GM04503 (cell line): ENCODE data around the gene TEX54.
"Not testable (repeated sequence)": the region's sequence is repeated elsewhere in the genome, so short reads cannot be mapped to it uniquely, and the experiment has no call there.

Experiments used
- DNase-seq: peaks from one replicate; pipeline ENCODE4 v3.0.0-alpha.2; 2012; ENCODE audit warnings: low read depth

Gene TEX54

GRCh38 chr11:62855571-62856332 lies 23.1 kb upstream of the TEX54 start:
- DNase-seq = peak; percentile 71

DNA sequence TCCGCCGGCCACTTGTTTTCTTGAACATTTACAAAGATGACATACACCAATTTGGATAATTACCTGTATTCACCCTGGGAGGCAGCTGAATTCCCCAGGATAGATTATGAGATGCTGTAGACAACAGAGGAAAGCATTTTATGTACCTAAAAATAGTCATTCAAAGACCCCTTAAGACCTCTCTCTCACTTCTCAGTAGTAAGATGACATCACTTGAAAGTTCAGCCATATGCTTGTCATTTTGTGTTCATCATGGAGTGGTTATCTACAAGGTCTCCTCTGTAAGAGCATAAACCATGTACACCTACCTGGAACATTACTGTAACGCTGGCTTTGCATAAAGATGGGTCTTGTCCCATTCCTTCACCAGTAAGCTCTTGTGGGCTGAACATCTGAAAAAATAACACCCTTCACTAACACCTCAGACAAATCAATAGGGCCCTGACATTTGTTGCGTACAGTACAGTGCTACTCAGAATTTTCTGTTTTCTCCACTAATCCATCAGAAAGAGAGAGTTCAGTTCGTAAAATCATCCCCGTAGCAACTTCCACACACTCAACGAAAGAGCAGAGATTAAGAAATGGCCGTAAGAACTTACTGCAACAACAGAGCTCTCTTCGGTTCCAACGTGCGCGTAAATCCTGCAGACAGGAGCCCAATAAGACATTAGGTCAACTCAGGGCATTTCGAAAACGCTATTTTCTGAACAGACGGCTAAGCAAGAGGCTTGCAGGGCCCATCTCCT lies 22.4 kb upstream of the TEX54 start:
- no peak for DNase-seq

DNA sequence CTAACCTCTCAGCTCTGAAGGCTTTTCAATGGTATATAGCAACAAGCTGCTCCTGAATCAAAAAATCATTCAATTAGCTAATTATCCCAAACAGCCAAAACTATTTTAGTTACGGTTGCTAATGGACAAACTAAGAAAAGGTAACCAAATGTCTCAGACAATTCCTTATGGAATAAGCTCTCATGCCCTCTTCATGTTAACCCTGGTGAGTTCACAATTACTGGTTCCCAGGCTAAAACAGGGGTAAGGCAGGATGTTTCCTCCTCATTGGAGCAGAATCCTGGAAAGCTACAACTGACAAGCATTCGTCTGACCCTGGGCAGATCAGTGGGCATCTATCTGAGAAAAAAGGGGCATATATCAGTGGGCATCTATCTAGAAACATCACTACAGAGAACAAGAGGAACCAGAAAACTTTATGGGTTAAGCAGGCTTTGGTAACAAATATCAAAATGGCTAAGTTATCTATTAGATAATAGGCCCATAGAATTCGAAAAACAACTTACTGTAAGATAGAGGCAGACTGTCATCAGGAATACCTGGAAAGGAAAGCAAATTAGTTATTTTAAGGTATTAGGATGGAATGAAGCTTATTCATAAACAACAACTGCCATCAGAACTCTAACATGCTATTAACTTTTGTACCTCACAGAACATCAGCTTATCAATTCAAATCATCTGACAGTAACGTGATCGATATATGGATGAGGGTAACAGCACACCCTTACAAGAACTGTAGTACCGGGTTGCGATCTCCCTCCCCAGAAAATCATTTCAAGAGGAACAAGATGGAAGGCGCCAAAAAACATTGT lies 21.6 kb upstream of the TEX54 start:
- DNase-seq = no peak

DNA sequence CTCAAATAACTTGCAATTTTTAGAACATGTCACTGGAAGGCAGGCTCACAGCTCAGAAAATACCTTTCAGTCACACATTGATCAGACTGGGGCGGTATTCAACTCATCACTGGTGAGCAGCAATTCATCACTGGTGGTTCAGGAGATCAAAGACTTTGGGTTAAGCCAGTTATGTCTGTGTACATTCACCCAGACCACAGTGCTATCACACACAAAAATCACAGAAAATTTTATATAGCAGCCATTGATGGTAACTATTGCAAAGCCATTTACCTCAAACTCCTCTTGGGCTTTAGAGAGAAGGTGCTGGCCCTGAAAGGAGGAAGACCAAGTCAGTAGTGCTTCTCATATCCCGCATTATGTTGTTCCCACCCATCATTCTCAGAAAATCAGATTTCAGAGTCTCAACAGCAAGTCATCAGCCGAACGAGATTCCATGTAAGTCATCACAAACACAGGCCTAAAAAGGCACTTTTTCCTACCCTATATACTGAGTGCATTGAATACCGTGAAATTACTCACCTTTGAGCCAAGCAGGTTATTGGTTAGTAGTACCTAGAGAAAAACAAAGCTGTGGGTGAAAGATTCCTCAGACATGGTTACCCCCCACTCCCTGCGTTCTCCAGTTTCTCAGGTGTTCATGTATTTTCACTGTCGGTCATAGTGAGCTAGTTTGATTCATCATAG lies 20.8 kb upstream of the TEX54 start:
- no peak for DNase-seq

DNA sequence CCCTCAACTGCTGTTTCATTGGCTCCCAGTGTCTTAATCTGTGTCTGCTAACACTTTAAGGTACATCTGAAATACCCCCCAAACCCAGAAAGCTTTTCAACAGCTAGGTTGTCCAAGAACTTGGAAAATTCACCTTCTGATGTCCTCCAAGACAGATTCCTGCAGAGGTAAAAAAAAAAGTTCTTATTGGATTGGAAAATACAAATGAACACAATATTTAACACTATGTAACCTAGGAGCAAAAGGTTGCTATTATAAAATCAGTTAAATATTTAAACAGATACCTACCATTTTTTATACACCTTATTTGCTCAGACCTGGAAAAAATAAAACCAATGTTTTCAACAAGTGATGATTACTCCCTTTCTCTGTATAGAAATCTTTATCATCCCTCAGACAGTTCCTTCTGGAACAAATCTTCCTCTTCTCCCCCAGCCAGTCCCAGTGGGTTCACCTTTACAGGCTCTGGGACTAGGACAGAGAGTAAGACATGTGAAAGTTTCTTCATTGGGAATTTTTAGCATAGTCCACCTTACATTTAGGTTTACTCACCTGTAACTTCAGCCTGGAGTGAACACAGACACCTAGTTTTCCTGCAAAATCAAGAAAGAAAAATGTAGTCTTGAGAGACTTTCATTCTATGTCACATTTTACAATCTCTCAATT lies 20.0 kb upstream of the TEX54 start:
- DNase-seq = no peak

DNA sequence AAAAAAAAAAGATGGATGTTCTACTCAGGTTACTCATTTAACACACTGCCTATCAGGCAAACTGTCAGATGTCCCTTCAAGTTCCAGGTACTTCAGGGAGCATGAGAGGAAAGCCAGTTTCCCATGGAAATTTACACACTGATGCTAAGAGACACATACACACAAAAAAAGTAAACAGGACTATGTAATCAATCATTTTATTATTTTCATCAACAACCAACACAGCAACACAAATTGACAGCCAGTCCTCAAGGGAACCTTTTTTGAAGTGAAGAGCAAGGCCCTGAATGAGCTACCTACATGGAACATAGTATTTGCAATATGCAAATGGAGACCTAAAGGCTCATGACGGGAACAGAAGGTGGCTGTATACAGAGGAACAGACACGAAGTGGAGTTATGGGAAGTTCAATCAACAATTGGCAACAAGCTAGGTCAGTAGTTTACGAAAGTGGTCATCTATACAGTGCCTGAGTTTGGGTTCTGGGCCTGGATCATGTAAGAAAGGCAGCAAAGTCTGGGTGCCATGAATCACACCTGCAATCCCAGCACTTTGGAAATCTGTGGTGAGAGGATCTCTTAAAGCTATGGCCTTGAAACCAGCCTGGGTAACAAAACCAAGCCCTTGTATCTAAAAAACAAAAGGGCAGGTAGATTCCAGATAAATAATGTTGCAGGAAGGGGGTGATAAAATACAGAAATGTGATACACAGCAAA lies 19.3 kb upstream of the TEX54 start:
- no peak for DNase-seq

DNA sequence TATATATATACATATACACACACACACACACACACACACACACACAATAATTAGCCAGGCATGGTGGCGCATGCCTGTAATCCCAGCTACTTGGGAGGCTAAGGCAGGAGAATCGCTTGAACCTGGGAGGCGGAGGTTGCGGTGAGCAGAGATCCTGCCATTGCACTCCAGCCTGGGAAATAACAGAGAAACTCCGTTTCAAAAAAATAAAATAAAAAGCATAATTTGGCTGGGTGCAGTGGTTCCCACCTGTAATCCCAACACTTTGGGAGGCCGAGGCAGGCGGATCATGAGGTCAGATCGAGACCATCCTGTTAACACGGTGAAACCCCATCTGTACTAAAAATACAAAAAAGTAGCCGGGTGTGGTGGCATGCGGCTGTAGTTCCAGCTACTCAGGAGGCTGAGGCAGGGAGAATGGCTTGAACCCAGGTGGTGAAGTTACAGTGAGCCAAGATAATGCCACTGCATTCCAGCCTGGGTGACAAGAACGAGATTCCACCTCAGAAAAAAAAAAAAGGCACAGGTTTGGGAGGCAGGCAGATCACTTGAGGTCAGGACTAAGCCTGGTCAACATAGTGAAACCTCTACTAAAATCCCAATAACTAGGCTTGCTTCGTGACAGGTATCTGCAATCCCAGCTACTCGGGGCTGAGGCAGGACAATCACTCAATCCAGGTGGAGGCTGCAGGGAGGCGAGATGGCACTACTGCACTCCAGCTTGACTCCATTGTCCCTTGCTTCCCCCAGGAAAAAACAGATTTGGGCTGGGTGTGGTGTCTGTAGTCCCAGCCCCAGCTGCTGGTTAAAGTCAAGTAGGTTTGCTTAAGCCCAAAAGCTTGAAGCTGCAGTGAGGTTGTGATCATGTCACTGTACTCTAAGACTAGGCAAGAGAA lies 18.5 kb upstream of the TEX54 start:
- no peak for DNase-seq

DNA sequence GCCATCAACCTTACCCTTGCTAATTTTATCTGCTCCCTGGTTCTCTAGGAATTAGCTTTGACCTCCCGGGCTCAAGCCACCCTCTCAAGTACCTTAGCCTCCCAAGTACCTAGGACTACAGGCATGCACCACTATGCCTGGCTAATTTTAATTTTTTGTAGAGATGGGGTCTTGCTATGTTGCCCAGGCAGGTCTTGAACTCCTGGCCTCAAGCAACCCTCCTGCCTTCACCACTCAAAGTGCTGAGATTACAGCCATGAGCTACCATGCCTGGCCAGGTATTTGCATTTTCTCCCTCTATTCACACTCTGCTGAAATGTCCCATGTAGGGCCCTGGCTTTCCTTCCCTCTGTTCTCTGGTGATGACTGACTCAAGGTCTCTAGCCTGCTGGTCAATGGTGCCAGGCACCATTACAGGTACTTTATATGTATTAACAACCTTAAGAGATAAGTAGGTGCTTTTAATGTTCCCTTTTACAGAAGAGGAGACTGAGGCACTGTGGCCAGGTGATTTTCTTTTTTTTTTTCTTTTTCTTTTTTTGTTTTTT lies 15.2 kb upstream of the TEX54 start:
- DNase-seq = no peak

DNA sequence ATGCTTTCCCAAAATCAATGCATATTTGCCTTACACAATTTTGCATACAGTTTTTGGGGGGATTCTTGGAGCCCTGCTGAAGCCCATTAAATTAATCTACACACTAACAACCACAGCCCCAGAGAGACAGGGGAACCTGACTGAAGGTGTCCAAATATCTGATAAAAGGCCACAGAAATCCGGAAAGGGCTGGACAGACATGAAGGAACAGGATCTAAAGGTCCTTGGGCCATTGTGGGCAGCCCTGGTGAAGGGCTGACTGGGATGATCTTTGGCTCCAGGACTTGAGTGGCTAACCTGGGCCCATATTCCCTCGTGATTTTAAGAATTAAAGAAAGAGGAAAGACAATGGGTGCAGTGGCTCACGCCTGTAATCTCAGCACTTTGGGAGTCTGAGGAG lies 13.5 kb upstream of the TEX54 start:
- no peak for DNase-seq

- DNase-seq = no peak
Measured at GRCh38 chr11:62844154-62844553, 11.5 kb upstream of the TEX54 start.

DNA sequence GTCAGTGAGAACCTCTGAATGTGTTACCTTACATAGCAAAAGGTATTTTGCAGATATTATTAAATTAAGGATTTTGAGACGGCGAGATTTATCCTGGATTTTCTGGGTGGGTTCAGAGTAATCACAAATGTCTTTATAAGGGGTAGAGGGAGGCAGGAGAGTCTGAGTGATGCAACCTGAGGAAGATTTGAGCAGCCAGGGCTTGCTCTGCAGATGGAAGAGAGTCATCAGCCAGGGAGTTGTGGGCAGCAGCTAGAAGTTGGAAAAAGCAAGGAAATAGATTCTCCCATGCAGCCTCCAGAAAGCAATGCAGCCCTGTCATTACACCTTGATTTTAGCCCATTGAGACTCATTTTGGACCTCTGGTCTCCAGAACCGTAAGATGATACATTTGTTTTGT lies 10.8 kb upstream of the TEX54 start:
- no peak for DNase-seq

DNA sequence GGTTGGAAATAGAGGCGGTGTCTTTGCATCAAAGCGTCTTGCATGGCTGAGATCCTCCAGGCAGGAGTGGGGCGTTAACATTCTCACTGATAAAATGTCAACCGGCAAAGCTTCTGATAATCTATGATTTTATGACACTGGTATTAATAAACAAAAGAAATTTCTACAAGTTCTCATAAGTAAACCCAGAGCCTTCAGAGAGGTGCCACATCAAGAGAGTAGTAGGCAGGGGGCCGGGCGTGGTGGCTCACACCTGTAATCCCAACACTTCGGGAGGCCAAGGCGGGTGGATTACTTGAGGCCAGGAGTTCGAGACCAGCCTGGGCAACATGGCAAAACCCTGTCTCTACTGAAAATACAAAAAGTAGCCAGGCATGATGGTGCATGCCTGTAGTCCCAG lies 10.2 kb upstream of the TEX54 start:
- not testable (repeated sequence) for DNase-seq

DNA sequence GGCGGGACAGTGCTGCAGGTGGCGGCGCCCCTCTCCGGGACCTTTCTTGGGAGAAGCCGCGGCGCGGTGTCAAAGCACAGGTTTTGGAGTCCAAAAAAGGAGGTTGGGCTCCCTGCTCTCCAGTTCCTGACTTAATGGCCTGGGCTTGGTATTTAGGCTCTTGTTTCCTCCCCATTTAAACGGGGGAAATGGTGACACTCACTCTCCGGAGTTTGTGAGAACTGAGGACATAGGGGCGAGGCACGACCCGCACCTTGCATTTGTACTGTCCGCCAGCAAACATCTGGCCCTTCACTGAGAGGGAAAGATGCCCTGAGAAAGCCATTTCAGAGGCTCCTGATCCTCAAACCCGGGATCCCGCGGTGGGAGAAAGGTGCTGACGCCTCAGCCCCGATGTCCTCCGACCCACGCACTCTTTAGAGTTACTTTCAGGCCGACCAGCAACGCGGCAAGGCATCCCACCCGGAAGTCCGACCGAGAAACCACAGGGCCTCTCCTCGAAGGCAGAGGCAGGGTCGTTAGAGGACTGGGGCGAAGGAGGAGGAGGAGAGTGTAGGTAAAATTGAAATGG lies 9.6 kb upstream of the TEX54 start:
- DNase-seq = no peak

DNA sequence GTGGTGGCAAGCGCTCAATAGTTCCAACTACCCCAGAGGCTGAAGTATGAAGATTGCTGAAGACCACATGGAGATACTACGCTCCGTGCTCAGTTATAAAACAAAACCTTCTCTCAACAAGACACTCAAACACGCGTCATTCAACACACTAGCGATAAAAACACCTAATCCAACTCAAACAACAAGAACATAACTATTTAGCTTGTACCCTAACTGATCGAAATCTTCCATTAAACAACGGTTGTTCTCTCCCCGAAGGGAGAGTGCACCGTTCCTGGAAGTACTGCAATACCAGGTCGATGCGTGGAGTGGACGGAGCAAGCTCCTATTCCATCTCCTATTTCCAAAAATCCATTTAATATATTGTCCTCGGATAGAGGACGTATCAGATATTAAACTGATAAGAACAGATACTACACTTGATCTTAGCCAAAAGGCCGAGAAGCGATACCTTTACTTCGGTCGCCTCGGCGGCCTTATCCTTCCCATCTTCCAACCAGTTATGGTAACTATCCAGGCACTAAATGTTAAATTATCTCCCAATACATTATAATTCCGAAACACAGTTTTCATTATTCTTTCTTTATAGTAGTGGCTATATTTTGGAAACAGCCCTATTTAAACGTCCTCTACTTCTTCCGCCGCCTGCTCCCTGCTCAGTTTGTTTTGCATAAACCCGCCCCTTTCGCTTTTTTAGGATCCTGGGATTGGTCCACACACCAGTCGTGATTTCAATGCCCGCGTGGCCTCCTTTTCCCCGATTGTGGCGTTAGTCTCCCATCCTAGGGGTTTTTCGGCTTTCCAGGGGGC lies 8.9 kb upstream of the TEX54 start:
- peak; percentile 100 for DNase-seq

- DNase-seq = not testable (repeated sequence)
Measured at GRCh38 chr11:62840721-62841360, 8.2 kb upstream of the TEX54 start.

DNA sequence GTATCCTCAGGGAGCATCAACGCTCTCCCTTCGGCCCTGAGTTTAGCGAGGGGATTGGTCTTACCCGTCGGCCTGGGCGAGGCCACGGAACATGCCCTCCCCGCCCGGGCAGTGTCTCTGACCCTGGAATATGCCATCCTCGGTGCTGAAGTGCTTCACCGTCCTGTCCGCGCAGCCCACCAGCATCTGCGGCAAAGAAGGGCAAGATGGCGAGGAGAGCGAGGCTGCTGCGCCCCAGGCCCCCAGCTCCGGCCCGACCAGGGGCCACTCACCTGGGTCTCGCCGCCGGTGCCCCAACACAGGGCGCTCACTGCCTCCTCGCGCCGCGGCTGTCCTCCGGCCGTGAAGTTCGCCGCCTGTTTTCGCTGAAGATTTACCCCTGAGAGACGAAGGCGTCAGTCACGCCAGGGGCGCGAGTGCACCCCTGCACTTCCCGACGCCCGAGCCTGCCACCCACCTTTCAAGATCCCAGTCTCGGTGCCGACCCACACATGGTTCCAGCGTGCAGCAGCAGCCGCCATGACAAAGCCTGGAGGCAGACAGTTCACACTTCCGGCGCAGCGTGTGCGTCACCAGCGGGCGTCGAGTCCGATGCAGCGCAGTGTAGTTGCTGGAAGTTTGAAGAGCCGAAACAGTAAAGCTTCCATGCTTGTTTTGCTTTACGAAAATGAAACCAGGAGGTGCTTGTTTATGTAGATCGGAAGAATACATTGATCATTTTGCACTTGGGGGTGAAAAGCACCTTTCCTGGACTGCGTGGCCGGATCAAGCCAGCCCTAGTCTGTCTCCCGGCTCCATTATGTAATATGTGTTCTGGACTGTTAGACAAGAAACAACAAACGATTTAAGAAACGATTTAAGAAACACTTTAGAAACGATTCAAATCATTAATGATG lies 6.7 kb upstream of the TEX54 start, which contains the start of gene WDR74:
WDR74 (minus strand) TSS at position 541 of the 896 bp plus-strand sequence; CDS start at position 521, 20 bp downstream.
- peak; percentile 61 for DNase-seq

DNA sequence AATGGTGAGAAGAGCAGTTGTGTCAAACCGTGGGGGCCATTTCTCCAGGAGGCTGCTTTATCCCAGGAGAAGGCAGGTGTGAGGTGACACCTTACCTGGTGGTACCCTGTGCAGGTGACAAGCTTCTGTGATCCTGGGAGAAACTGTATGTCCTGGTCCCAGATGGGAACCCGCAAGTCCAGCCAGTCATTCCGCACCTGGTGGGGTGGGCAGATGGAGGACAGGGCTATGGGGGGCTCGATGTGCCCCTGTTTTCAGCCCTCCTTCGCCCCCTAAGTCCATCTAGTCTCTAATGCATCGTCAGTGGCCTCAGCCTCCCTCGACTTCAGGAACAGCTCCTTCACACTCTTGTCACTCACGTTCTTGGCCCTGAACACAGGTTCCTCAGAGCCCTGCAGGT lies 2.7 kb upstream of the TEX54 start:
- no peak for DNase-seq
